OCI-LY3 (cell line): ENCODE results near the gene ITGAX.

Experiments used
- H2AFZ ChIP-seq: fragments of 200-600, 300-600 bp; shearing (Covaris generic); 2 replicates; pipeline ENCODE4 v1.6.0; 2014; ENCODE audit warnings: antibody characterized with exemption, low read depth, low read length
- H3K27ac ChIP-seq: fragments of 200-600, 300-600 bp; sonication (generic); 2 replicates; pipeline ENCODE4 v1.5.1; 2014; ENCODE audit warnings: mild to moderate bottlenecking, low read length, moderate library complexity, mixed read lengths
- H3K27me3 ChIP-seq: fragments of 200-600, 300-600 bp; sonication (generic); 2 replicates; pipeline ENCODE4 v1.6.1; 2014; ENCODE audit warnings: low read depth, low read length, mixed read lengths
- H3K36me3 ChIP-seq: fragments of 200-600, 300-600 bp; sonication (generic); replicated peaks from 2 replicates; pipeline ENCODE3; 2014; ENCODE audit warnings: low read depth, low read length, mixed read lengths
- H3K4me1 ChIP-seq: fragments of 300-600, 200-600 bp; sonication (generic); 2 replicates; pipeline ENCODE4 v1.6.1; 2014; ENCODE audit warnings: low read length, mixed read lengths
- H3K4me2 ChIP-seq: fragments of 200-600, 300-600 bp; sonication (generic); 2 replicates; pipeline ENCODE4 v1.6.1; 2014; ENCODE audit warnings: low read length, mixed read lengths
- H3K4me3 ChIP-seq: fragments of 300-600, 200-600 bp; sonication (generic); 2 replicates; pipeline ENCODE4 v1.5.1; 2014; ENCODE audit warnings: antibody characterized with exemption, mild to moderate bottlenecking, low read length, moderate library complexity
- H3K79me2 ChIP-seq: fragments of 300-600, 200-600 bp; shearing (Covaris generic); 2 replicates; pipeline ENCODE4 v1.6.1; 2014; ENCODE audit warnings: mild to moderate bottlenecking, low read length, mixed read lengths
- H3K9ac ChIP-seq: fragments of 300-600, 200-600 bp; shearing (Covaris generic); 2 replicates; pipeline ENCODE4 v1.6.0; 2014; ENCODE audit warnings: mild to moderate bottlenecking, low read length, moderate library complexity
- H3K9me3 ChIP-seq: fragments of 200-600, 300-600 bp; shearing (Covaris generic); 2 replicates; pipeline ENCODE4 v1.6.1; 2014; ENCODE audit warnings: low read length, mixed read lengths; ENCODE audit not compliant: insufficient read depth
- H4K20me1 ChIP-seq: fragments of 200-600, 300-600 bp; sonication (generic); 2 replicates; pipeline ENCODE4 v1.6.1; 2016; ENCODE audit warnings: low read length, mixed read lengths; ENCODE audit not compliant: insufficient read depth
- CTCF ChIP-seq: fragments of 200-600, 300-600 bp; sonication (generic); IDR thresholded peaks from 2 replicates; pipeline ENCODE4 v1.5.1; 2014; ENCODE audit warnings: antibody characterized with exemption, low read length, low read depth
- EZH2phosphoT487 ChIP-seq: fragments of 200-600 bp; shearing (Covaris generic); IDR thresholded peaks from 2 replicates; pipeline ENCODE4 v1.6.1; 2018; ENCODE audit warnings: antibody characterized with exemption, mixed run types, low read depth

The ITGAX gene

GRCh38 chr16:31423801-31424200 is 68.8 kb downstream of the ITGAX start:
- no peak overlapping the region for H3K4me2 ChIP-seq
- TF ChIP-seq EZH2phosphoT487 (no peak), CTCF (no peak)
- no peak overlapping the region for H2AFZ ChIP-seq
- 0 out of 2 replicates have a peak, but pooled peaks cover 4% of the 10 kb centered on the region for H3K27me3 ChIP-seq
- H4K20me1 ChIP-seq: no peaks in the 10 kb centered on the region
- H3K4me1 ChIP-seq: no peaks in the 10 kb centered on the region
- no peaks in the 10 kb centered on the region for H3K36me3 ChIP-seq
- H3K4me3 ChIP-seq: no peak overlapping the region
- H3K9ac ChIP-seq: no peak overlapping the region
- H3K27ac ChIP-seq: no peak overlapping the region
- H3K9me3 ChIP-seq: no peaks in the 10 kb centered on the region
- H3K79me2 ChIP-seq: no peaks in the 10 kb centered on the region

GRCh38 chr16:31427441-31428278 is 72.7 kb downstream of the ITGAX start:
- H3K36me3 ChIP-seq: no peaks in the 10 kb centered on the region
- H3K9ac ChIP-seq: no peak overlapping the region
- no peaks in the 10 kb centered on the region for H3K9me3 ChIP-seq
- no peaks in the 10 kb centered on the region for H3K79me2 ChIP-seq
- no peak overlapping the region for H2AFZ ChIP-seq
- H3K4me1 ChIP-seq: no peaks in the 10 kb centered on the region
- H4K20me1 ChIP-seq: no peaks in the 10 kb centered on the region
- TF ChIP-seq CTCF (no peak), EZH2phosphoT487 (no peak)
- no peak overlapping the region for H3K4me3 ChIP-seq
- H3K27ac ChIP-seq: no peak overlapping the region
- no peak overlapping the region for H3K4me2 ChIP-seq
- H3K27me3 ChIP-seq: 0 out of 2 replicates have a peak, but pooled peaks cover 4% of the 10 kb centered on the region

- H3K27me3 ChIP-seq: no peaks in the 10 kb centered on the region
- H2AFZ ChIP-seq: no peak within 1 kb of the TSS
- H3K27ac ChIP-seq: no peak within 1 kb of the TSS
- no peak within 1 kb of the TSS for H3K9ac ChIP-seq
- H3K36me3 ChIP-seq: no peaks in the 10 kb centered on the region
- no peaks in the 10 kb centered on the region for H4K20me1 ChIP-seq
- H3K9me3 ChIP-seq: no peaks in the 10 kb centered on the region
- H3K4me3 ChIP-seq: no peak within 1 kb of the TSS
- no peak within 1 kb of the TSS for H3K4me2 ChIP-seq
- no peaks in the 10 kb centered on the region for H3K79me2 ChIP-seq
- H3K4me1 ChIP-seq: no peaks in the 10 kb centered on the region
- TF ChIP-seq EZH2phosphoT487 (no peak), CTCF (no peak)
These were observed 73.3 kb downstream of the ITGAX start, which contains the start of gene COX6A2 for GRCh38 chr16:31428279-31428597. Gene COX6A2, minus strand, starts transcription at chr16:31428360. Its CDS starts 35 bp downstream, at chr16:31428325.

- Histone ChIP-seq H3K79me2 (no peaks in the 10 kb centered on the region), H3K9ac (no peak overlapping the region), H3K4me1 (no peaks in the 10 kb centered on the region), H3K4me3 (no peak overlapping the region), H3K36me3 (no peaks in the 10 kb centered on the region), H3K9me3 (no peaks in the 10 kb centered on the region), H3K27me3 (no peaks in the 10 kb centered on the region), H2AFZ (no peak overlapping the region), H4K20me1 (no peaks in the 10 kb centered on the region), H3K27ac (no peak overlapping the region), H3K4me2 (no peak overlapping the region)
- TF ChIP-seq EZH2phosphoT487 (no peak), CTCF (no peak)
These were observed 73.8 kb downstream of the ITGAX start for GRCh38 chr16:31428638-31429247.
